ENCODE results near the gene ZPR1. TPM values are rescaled to one million over a fixed set of nuclear protein-coding genes. Genes with fewer than 3 reads are reported as not detected.
"Not testable (repeated sequence)": the region's sequence is repeated elsewhere in the genome, so short reads cannot be mapped to it uniquely, and the experiment has no call there.

The ZPR1 gene
- total RNA-seq, 2 experiments from 2014 or later, result 53.6 to 57.3 TPM

GRCh38 chr11:116813781-116814471, 26.1 kb upstream of the ZPR1 start:
- Mint-ChIP-seq H3K27me3 (peaks cover 6% of the 10 kb centered on the region), H3K9me3 (no peaks in the 10 kb centered on the region), H3K4me3 (no peak overlapping the region), H3K4me1 (no peaks in the 10 kb centered on the region), H3K36me3 (no peaks in the 10 kb centered on the region), H3K27ac (no peak overlapping the region)
- DNase-seq, result no peak
- ATAC-seq (ENCODE audit: low read depth), result no peak
- POLR2A ChIA-PET, result interaction anchor here (0.7 to 1.2 kb wide), 3 partner anchors 19 to 22 kb away, joined by 3 to 4 read pairs (median 3); no protein-coding TSS in a partner anchor

- ATAC-seq (ENCODE audit: low read depth) (no peak), DNase-seq (no peak)
- Mint-ChIP-seq H3K4me3 (no peak overlapping the region), H3K27ac (no peak overlapping the region), H3K4me1 (no peaks in the 10 kb centered on the region), H3K36me3 (no peaks in the 10 kb centered on the region), H3K27me3 (peaks cover 6% of the 10 kb centered on the region), H3K9me3 (no peaks in the 10 kb centered on the region)
- POLR2A ChIA-PET, result interaction anchor here (1.2 kb wide), 1 partner anchor 22 kb away, joined by 4 read pairs; no protein-coding TSS in a partner anchor
These were observed 25.3 kb upstream of the ZPR1 start for GRCh38 chr11:116813170-116813569.

- Mint-ChIP-seq H3K4me1 (no peaks in the 10 kb centered on the region), H3K27me3 (peaks cover 8% of the 10 kb centered on the region), H3K4me3 (no peak overlapping the region), H3K36me3 (no peaks in the 10 kb centered on the region), H3K27ac (no peak overlapping the region), H3K9me3 (no peaks in the 10 kb centered on the region)
- DNase-seq (no peak), ATAC-seq (ENCODE audit: low read depth) (no peak)
- POLR2A ChIA-PET, result no interaction called here
These were observed 24.3 kb upstream of the ZPR1 start for GRCh38 chr11:116812109-116812508.

- Mint-ChIP-seq H3K36me3 (no peaks in the 10 kb centered on the region), H3K4me1 (no peaks in the 10 kb centered on the region), H3K27ac (no peak overlapping the region), H3K4me3 (no peak overlapping the region), H3K9me3 (no peaks in the 10 kb centered on the region), H3K27me3 (peaks cover 13% of the 10 kb centered on the region)
- DNase-seq (no peak), ATAC-seq (ENCODE audit: low read depth) (no peak)
- POLR2A ChIA-PET, result interaction anchor here (0.7 kb wide), 1 partner anchor 288 kb away, joined by 6 read pairs; no protein-coding TSS in a partner anchor
These were observed 23.4 kb upstream of the ZPR1 start for GRCh38 chr11:116811194-116811593.

DNA sequence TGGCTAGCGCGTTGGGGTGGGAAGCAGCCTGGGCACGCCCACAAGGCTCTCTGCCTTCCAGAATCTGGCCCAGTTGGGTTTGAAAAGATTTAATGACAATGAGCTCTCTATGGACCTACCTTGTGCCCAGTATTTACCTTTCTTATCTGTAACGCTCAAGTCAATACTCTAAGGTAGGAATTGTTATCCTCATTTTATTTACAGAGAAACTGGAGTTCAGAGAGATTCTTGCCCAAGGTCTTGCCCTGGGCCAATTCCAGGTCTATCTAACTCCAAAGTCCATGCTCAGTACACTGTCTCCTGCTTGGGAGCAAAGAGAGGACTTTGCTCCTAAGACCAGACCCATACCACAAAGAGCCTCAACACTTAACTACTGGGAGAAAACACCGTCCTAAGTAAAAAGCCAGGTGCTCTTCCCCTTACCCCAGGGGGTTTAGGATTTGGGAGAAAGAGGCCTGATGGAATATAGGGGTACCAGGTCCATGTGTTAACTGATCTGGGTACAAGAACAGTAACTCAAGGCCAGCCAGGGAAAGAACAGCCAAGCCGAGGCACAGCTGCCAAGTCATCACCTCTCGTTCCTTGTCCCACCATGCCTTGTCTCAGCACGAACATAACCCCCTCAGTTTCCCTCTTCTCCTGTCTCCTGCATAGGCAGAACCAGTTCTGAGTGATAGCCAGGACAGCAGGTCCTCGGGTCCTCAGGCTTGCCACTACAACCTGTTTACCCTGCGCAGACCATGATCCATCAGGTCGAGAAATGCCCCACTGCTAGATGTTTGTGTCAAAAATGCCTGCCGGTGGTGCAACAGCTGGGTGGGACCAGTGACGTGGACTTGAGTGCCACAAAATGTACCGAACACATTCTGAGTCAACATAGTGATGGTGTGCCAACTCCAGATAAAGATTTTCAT, 20.7 kb upstream of the ZPR1 start:
- no peaks in the 10 kb centered on the region for H3K9me3 Mint-ChIP-seq
- POLR2A ChIA-PET, result no interaction called here
- no peak overlapping the region for H3K27ac Mint-ChIP-seq
- H3K36me3 Mint-ChIP-seq, result no peaks in the 10 kb centered on the region
- H3K4me1 Mint-ChIP-seq, result no peaks in the 10 kb centered on the region
- no peak overlapping the region for H3K4me3 Mint-ChIP-seq
- DNase-seq, result no peak
- peaks cover 13% of the 10 kb centered on the region for H3K27me3 Mint-ChIP-seq
- no peak for ATAC-seq (ENCODE audit: low read depth)

GRCh38 chr11:116807601-116808261, 19.9 kb upstream of the ZPR1 start:
- H3K4me3 Mint-ChIP-seq, result no peak overlapping the region
- no peaks in the 10 kb centered on the region for H3K4me1 Mint-ChIP-seq
- no peak overlapping the region for H3K27ac Mint-ChIP-seq
- POLR2A ChIA-PET, result no interaction called here
- no peak for ATAC-seq (ENCODE audit: low read depth)
- no peaks in the 10 kb centered on the region for H3K9me3 Mint-ChIP-seq
- H3K27me3 Mint-ChIP-seq, result peaks cover 14% of the 10 kb centered on the region
- H3K36me3 Mint-ChIP-seq, result no peaks in the 10 kb centered on the region
- no peak for DNase-seq

- Mint-ChIP-seq H3K4me1 (no peaks in the 10 kb centered on the region), H3K27me3 (peaks cover 26% of the 10 kb centered on the region), H3K4me3 (no peak overlapping the region), H3K27ac (no peak overlapping the region), H3K9me3 (no peaks in the 10 kb centered on the region), H3K36me3 (no peaks in the 10 kb centered on the region)
- POLR2A ChIA-PET, result no interaction called here
- no peak for DNase-seq
- ATAC-seq (ENCODE audit: low read depth), result no peak
These were observed 16.2 kb upstream of the ZPR1 start for GRCh38 chr11:116804001-116804400.

- H3K4me3 Mint-ChIP-seq; POLR2A ChIA-PET; ATAC-seq (ENCODE audit: low read depth): not testable (repeated sequence)
These were observed 13.8 kb upstream of the ZPR1 start for GRCh38 chr11:116801662-116802061.

DNA sequence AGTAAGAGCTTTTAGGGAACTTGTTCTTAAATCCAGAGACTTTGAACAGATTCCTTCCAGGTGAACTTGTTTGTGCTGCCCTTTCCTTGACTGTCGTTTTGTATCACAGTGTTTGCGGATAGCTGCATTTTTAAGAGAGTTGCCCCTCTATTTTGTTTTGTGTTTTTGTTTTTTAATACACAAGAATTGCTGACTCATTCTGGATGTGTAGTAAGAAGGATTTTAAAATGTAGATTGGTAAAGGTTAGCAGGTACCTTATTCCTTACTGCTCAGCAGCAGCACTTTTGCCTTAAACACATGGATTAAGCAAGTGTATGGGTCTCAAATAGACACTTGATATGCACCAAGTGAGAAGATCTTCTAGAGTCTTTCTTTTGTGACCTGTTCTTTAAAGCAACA, 12.8 kb upstream of the ZPR1 start:
- no peaks in the 10 kb centered on the region for H3K9me3 Mint-ChIP-seq
- ATAC-seq (ENCODE audit: low read depth), result no peak
- peaks cover 31% of the 10 kb centered on the region for H3K27me3 Mint-ChIP-seq
- POLR2A ChIA-PET, result no interaction called here
- no peak for DNase-seq
- H3K36me3 Mint-ChIP-seq, result no peaks in the 10 kb centered on the region
- H3K4me1 Mint-ChIP-seq, result no peaks in the 10 kb centered on the region
- H3K4me3 Mint-ChIP-seq, result no peak overlapping the region
- no peak overlapping the region for H3K27ac Mint-ChIP-seq

More at GRCh38 chr11:116801662-116802061, 13.8 kb upstream of the ZPR1 start:
- not testable (repeated sequence) for H3K4me1 Mint-ChIP-seq, H3K36me3 Mint-ChIP-seq, H3K9me3 Mint-ChIP-seq, H3K27ac Mint-ChIP-seq, DNase-seq
- peaks cover 33% of the 10 kb centered on the region for H3K27me3 Mint-ChIP-seq

GRCh38 chr11:116798368-116798767, 10.5 kb upstream of the ZPR1 start:
- no peaks in the 10 kb centered on the region for H3K36me3 Mint-ChIP-seq
- POLR2A ChIA-PET, result no interaction called here
- H3K27ac Mint-ChIP-seq, result no peak overlapping the region
- no peaks in the 10 kb centered on the region for H3K9me3 Mint-ChIP-seq
- no peaks in the 10 kb centered on the region for H3K4me1 Mint-ChIP-seq
- H3K4me3 Mint-ChIP-seq, result no peak overlapping the region
- no peak for DNase-seq
- no peak for ATAC-seq (ENCODE audit: low read depth)
- H3K27me3 Mint-ChIP-seq, result peaks cover 33% of the 10 kb centered on the region

DNA sequence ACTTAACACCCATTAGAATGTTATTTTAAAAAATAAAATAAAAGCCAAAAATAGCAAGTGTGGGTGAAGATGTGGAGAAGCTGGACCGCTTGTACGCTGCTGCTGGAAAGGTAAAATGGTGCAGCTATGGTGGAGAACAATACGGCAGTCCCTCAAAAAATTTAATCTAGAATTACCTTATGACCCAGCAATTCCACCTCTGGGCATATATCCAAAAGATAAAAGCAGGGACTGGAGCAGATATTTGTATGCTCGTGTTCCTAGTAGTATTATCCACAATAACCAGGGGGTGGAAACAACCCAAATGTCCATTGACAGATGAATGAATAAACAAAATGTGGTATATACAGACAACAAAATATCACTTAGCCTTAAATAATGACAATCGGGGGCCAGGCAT, 10.0 kb upstream of the ZPR1 start:
- Mint-ChIP-seq H3K4me1 (peaks cover 3% of the 10 kb centered on the region), H3K27ac (no peak overlapping the region), H3K36me3 (no peaks in the 10 kb centered on the region), H3K27me3 (peaks cover 33% of the 10 kb centered on the region), H3K4me3 (no peak overlapping the region), H3K9me3 (no peaks in the 10 kb centered on the region)
- no peak for DNase-seq
- POLR2A ChIA-PET, result no interaction called here
- ATAC-seq (ENCODE audit: low read depth), result no peak

- DNase-seq (no peak), ATAC-seq (ENCODE audit: low read depth) (no peak)
- Mint-ChIP-seq H3K9me3 (no peaks in the 10 kb centered on the region), H3K27me3 (peaks cover 27% of the 10 kb centered on the region), H3K36me3 (no peaks in the 10 kb centered on the region), H3K27ac (no peak overlapping the region), H3K4me3 (no peak overlapping the region), H3K4me1 (peaks cover 3% of the 10 kb centered on the region)
- POLR2A ChIA-PET, result interaction anchor here (0.6 to 1.2 kb wide), 2 partner anchors 57 to 531 kb away, joined by 4 to 5 read pairs; partner anchors contain the start of gene CEP164
These were observed 8.7 kb upstream of the ZPR1 start for GRCh38 chr11:116796548-116796947.

DNA sequence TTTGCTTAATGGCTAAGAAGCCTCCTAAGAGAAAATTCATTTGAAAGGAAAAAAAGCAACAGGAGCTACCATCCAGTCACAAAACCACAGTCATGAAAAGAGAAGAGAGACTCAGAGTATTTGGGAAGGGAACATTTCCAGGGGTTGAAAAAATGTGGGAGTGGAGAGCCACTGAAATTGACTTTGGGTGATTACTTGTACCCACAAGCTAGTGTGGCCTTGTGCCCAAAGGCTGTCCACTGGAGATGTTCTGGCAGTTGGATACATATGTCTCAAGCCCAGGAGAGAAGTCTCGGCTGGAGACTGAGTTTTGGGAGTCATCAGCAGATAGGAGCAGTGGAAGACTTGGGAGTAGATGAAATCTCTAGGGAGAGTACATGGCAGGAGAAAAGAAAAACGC, 7.0 kb upstream of the ZPR1 start:
- no peaks in the 10 kb centered on the region for H3K9me3 Mint-ChIP-seq
- DNase-seq (no peak), ATAC-seq (ENCODE audit: low read depth) (no peak)
- H3K4me1 Mint-ChIP-seq, result peaks cover 5% of the 10 kb centered on the region
- H3K4me3 Mint-ChIP-seq, result no peak overlapping the region
- H3K27me3 Mint-ChIP-seq, result peaks cover 21% of the 10 kb centered on the region
- H3K27ac Mint-ChIP-seq, result no peak overlapping the region
- POLR2A ChIA-PET, result interaction anchor here (1.2 kb wide), 1 partner anchor 15 kb away, joined by 3 read pairs; no protein-coding TSS in a partner anchor
- H3K36me3 Mint-ChIP-seq, result no peaks in the 10 kb centered on the region

All from activated naive CD8-positive, alpha-beta T cell treated with anti-CD3 and anti-CD28 coated beads, Interleukin-2, amount 10 ng/mL, durations not matched to agents 7 days and 5 days (primary cell).